GM13977 (cell line): ENCODE data around the gene DHRS9.

Source experiments
- DNase-seq: peaks from one replicate; pipeline ENCODE4 v3.0.0; 2012; ENCODE audit warnings: low spot score
- in situ Hi-C: fragments of 300-500 bp; cut with MboI; formaldehyde crosslinking; loops from one replicate; pipeline ENCODE4 v1.12.0; 2022; ENCODE audit warnings: low sequenced_read_pairs, low pct_unique_long_range_greater_than_20kb, mixed read lengths, inconsistent platforms; ENCODE audit not compliant: unreplicated experiment
- TF ChIP-seq, protein P1 (sequence below): IDR thresholded peaks from 2 replicates; pipeline ENCODE4 v1.5.1; 2012; ENCODE audit warnings: mild to moderate bottlenecking, control low read depth; ENCODE audit not compliant: insufficient read depth; ENCODE audit errors: extremely low read depth, missing control alignments

The DHRS9 gene

GRCh38 chr2:169086893-169087467 is 17.6 kb downstream of the DHRS9 start:
- no peak for DNase-seq
- in situ Hi-C loops = no loop called here
- TF ChIP-seq, protein P1, sequence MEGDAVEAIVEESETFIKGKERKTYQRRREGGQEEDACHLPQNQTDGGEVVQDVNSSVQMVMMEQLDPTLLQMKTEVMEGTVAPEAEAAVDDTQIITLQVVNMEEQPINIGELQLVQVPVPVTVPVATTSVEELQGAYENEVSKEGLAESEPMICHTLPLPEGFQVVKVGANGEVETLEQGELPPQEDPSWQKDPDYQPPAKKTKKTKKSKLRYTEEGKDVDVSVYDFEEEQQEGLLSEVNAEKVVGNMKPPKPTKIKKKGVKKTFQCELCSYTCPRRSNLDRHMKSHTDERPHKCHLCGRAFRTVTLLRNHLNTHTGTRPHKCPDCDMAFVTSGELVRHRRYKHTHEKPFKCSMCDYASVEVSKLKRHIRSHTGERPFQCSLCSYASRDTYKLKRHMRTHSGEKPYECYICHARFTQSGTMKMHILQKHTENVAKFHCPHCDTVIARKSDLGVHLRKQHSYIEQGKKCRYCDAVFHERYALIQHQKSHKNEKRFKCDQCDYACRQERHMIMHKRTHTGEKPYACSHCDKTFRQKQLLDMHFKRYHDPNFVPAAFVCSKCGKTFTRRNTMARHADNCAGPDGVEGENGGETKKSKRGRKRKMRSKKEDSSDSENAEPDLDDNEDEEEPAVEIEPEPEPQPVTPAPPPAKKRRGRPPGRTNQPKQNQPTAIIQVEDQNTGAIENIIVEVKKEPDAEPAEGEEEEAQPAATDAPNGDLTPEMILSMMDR = no peak

- DNase-seq = no peak
- TF ChIP-seq, protein P1 = no peak
- in situ Hi-C loops = no loop called here
These were observed 18.5 kb downstream of the DHRS9 start for GRCh38 chr2:169087757-169088379.

GRCh38 chr2:169089182-169089581 is 19.8 kb downstream of the DHRS9 start:
- TF ChIP-seq, protein P1 = no peak
- no peak for DNase-seq
- in situ Hi-C loops = no loop called here

DNA sequence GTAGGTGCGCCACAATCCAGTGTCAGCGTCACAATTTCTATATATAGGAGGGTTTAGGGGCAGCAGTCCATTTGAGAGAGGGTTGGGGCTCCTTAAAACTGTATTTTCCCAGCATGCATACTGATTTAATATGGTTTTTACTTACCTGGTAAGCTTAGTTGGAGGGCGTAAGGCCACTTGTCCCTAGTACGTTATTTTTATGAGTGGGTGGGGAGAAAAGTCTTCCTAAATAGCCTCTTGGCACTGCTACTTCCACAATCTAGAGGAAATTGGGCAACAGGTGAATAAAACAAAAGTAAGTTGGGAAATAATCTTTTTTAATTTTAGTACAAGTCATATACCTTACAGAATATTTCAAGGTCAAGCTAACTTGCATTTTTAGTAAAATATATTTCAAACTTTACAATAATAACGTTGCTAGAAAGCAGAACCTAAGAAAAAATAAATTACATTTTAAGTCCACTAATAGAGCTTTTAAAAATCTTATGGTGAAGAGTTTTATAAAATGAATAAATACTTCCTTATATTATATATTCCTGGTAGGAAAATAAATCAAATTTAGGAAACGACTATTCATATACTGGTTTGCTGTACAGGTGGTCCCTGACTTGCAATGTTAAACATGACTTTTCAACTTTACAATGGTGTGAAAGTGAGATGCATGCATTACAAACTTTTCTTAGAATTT is 20.9 kb downstream of the DHRS9 start:
- DNase-seq = no peak
- in situ Hi-C loops = no loop called here
- TF ChIP-seq, protein P1 = no peak

DNA sequence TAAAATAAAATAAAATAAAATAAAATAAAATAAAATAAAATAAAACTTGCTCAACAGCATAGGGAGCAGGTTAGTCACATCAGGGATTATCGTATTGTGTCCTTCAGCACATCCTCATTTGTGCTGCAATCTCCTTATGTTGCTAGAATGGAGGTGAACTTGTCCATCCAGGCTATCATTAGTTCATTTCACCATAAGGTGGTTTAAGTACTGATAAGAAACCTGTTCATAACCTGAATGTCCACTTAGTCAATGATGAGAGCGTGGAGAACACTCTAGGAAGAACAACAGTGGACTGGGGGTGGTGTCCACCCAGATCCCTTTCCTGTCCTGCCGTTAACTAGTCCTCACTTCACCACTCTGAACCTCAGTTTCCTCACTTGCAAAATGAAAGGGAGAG is 21.9 kb downstream of the DHRS9 start:
- TF ChIP-seq, protein P1 = no peak
- no peak for DNase-seq
- in situ Hi-C loops = no loop called here

DNA sequence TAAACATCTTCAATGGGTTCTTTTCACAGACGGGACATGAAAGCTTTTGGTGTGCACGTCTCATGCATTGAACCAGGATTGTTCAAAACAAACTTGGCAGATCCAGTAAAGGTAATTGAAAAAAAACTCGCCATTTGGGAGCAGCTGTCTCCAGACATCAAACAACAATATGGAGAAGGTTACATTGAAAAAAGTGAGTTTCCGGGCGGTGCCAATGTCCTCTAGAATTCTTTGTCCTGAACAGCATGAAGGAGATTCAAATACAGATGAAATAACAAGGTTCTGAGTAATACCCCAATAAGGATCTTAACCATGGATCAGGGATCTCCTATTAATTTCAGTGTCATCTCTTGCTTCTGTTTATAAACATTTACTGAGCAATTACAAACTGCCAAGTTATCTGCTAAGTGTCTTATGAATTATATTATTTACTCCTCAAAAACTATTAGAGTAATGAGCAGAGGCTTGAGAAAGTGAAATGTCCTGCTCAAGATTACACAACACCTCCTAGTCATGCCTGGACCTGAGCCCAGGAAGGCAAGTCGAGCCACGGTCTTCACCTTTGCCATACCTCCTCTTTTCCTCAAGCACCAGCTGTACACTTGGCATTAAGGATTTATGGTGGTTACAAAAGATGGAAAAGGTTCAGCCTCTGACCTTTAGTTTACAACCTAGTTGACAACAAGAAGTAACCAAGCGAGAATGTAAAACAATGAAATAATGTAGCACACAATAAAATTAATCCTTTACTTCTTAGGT is 22.6 kb downstream of the DHRS9 start:
- in situ Hi-C loops = no loop called here
- no peak for DNase-seq
- TF ChIP-seq, protein P1 = no peak
